ENCODE measurements around the gene SNRNP25. TPM values are rescaled to one million over a fixed set of nuclear protein-coding genes. Genes with fewer than 3 reads are reported as not detected.

SNRNP25 gene
- total and polyA plus RNA-seq, 4 donors: 15.1 to 22.2 (median 17.7) TPM

DNA sequence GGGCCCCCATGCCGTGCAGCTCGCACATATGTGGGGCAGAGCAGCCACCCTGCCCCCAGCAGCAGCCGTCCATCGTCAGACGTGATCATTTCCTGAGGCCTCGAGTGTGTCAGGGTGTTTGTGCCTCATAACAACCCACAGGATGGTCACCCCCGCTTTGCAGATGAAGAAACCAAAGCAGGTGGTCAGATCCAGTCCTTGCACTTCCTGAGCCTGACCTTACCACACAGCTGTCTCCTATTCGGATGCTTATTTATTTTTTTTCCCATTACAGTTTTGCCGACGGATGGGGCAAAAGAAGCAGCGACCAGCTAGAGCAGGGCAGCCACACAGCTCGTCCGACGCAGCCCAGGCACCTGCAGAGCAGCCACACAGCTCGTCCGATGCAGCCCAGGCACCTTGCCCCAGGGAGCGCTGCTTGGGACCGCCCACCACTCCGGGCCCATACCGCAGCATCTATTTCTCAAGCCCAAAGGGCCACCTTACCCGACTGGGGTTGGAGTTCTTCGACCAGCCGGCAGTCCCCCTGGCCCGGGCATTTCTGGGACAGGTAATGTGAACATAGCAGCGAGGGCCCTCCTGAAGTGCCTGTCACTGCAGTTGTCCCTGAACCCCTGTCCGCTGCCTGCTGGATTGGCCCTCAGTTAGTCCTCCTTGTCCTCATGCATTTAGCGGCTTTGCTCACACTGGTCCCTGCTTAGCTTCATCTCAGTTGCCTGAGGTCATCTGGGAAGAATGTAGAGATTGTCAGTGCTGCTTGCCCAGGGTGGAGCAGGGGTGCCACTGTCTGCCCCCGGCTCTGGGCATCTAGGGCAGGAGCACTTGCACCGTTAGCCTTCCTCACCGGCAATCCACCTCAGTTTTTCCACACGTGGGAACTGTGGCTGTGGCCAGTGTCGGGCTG is 25.8 kb downstream of the SNRNP25 start:
- Histone ChIP-seq H3K9ac (ENCODE audit: low read depth in 1 of 2, low read length in 2 of 2) (peak overlapping the region in 1 of 2 donors; percentile 92), H3K4me1 (ENCODE audit: control insufficient read depth in 4 of 4, insufficient read depth in 4 of 4, low read length in 3 of 4) (peaks cover 8 to 28% (median 16%) of the 10 kb centered on the region in 4 donors), H3K4me3 (ENCODE audit: low read depth in 1 of 3, low read length in 3 of 3) (peak overlapping the region; percentile 62 to 93 (median 90)), H3K27ac (ENCODE audit: low read depth in 1 of 2, low read length in 2 of 2) (peak overlapping the region in 1 of 2 donors; percentile 75), H3K27me3 (ENCODE audit: control insufficient read depth in 4 of 4, insufficient read depth in 4 of 4, low read length in 3 of 4) (no peaks in the 10 kb centered on the region), H3K9me3 (ENCODE audit: control insufficient read depth in 4 of 4, low read length in 3 of 4) (no peaks in the 10 kb centered on the region), H3K36me3 (ENCODE audit: control insufficient read depth in 4 of 4, insufficient read depth in 3 of 4, low read depth in 1 of 4, low read length in 3 of 4) (peaks cover 0 to 17% (median under 1%) of the 10 kb centered on the region in 4 donors)
- DNase-seq (ENCODE audit: low spot score): no peak
- WGBS: 85% methylated on average over 32 of the region's 32 CpGs
- TF ChIP-seq, protein P1, sequence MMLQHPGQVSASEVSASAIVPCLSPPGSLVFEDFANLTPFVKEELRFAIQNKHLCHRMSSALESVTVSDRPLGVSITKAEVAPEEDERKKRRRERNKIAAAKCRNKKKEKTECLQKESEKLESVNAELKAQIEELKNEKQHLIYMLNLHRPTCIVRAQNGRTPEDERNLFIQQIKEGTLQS (IDR thresholded peaks at IDR 0.05): no peak
- TF ChIP-seq YY1 (IDR thresholded peaks at IDR 0.05) (no peak), TAF1 (conservative IDR thresholded peaks at IDR 0.05) (no peak), FOXA2 (IDR thresholded peaks at IDR 0.05) (no peak), RAD21 (IDR thresholded peaks at IDR 0.05) (no peak), EGR1 (IDR thresholded peaks at IDR 0.05; ENCODE audit: low read depth in 2 of 2) (no peak)
- TF ChIP-seq, protein P2, sequence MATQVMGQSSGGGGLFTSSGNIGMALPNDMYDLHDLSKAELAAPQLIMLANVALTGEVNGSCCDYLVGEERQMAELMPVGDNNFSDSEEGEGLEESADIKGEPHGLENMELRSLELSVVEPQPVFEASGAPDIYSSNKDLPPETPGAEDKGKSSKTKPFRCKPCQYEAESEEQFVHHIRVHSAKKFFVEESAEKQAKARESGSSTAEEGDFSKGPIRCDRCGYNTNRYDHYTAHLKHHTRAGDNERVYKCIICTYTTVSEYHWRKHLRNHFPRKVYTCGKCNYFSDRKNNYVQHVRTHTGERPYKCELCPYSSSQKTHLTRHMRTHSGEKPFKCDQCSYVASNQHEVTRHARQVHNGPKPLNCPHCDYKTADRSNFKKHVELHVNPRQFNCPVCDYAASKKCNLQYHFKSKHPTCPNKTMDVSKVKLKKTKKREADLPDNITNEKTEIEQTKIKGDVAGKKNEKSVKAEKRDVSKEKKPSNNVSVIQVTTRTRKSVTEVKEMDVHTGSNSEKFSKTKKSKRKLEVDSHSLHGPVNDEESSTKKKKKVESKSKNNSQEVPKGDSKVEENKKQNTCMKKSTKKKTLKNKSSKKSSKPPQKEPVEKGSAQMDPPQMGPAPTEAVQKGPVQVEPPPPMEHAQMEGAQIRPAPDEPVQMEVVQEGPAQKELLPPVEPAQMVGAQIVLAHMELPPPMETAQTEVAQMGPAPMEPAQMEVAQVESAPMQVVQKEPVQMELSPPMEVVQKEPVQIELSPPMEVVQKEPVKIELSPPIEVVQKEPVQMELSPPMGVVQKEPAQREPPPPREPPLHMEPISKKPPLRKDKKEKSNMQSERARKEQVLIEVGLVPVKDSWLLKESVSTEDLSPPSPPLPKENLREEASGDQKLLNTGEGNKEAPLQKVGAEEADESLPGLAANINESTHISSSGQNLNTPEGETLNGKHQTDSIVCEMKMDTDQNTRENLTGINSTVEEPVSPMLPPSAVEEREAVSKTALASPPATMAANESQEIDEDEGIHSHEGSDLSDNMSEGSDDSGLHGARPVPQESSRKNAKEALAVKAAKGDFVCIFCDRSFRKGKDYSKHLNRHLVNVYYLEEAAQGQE (IDR thresholded peaks at IDR 0.05): no peak
- TF ChIP-seq, protein P3, sequence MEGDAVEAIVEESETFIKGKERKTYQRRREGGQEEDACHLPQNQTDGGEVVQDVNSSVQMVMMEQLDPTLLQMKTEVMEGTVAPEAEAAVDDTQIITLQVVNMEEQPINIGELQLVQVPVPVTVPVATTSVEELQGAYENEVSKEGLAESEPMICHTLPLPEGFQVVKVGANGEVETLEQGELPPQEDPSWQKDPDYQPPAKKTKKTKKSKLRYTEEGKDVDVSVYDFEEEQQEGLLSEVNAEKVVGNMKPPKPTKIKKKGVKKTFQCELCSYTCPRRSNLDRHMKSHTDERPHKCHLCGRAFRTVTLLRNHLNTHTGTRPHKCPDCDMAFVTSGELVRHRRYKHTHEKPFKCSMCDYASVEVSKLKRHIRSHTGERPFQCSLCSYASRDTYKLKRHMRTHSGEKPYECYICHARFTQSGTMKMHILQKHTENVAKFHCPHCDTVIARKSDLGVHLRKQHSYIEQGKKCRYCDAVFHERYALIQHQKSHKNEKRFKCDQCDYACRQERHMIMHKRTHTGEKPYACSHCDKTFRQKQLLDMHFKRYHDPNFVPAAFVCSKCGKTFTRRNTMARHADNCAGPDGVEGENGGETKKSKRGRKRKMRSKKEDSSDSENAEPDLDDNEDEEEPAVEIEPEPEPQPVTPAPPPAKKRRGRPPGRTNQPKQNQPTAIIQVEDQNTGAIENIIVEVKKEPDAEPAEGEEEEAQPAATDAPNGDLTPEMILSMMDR (IDR thresholded peaks at IDR 0.05; ENCODE audit: low read depth, low read length, missing input control): no peak
- TF ChIP-seq, protein P4, sequence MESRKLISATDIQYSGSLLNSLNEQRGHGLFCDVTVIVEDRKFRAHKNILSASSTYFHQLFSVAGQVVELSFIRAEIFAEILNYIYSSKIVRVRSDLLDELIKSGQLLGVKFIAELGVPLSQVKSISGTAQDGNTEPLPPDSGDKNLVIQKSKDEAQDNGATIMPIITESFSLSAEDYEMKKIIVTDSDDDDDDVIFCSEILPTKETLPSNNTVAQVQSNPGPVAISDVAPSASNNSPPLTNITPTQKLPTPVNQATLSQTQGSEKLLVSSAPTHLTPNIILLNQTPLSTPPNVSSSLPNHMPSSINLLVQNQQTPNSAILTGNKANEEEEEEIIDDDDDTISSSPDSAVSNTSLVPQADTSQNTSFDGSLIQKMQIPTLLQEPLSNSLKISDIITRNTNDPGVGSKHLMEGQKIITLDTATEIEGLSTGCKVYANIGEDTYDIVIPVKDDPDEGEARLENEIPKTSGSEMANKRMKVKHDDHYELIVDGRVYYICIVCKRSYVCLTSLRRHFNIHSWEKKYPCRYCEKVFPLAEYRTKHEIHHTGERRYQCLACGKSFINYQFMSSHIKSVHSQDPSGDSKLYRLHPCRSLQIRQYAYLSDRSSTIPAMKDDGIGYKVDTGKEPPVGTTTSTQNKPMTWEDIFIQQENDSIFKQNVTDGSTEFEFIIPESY (IDR thresholded peaks at IDR 0.05): no peak

DNA sequence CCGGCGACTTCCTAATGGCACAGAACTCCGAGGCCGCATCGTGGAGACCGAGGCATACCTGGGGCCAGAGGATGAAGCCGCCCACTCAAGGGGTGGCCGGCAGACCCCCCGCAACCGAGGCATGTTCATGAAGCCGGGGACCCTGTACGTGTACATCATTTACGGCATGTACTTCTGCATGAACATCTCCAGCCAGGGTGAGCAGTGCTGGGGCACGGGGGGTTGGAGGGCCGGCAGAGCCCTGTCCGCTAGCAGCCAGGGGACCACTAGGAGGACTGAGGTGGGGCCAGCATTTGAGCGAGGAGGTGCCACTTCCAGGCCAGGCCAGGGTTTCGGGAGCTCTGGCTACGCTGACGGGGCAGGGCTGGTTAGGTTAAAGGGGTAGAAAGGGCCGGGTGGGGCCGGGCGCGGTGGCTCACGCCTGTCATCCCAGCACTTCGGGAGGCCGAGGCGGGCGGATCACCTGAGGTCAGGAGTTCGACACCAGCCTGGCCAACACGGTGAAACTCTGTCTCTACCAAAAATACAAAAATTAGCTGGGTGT is 29.5 kb downstream of the SNRNP25 start:
- H3K27me3 ChIP-seq (ENCODE audit: control insufficient read depth in 4 of 4, insufficient read depth in 4 of 4, low read length in 3 of 4): no peaks in the 10 kb centered on the region
- peaks cover 0 to 35% (median 9%) of the 10 kb centered on the region in 4 donors for H3K36me3 ChIP-seq (ENCODE audit: control insufficient read depth in 4 of 4, insufficient read depth in 3 of 4, low read depth in 1 of 4, low read length in 3 of 4)
- 94% methylated on average over 31 of the region's 31 CpGs for WGBS
- peaks cover 3 to 24% (median 9%) of the 10 kb centered on the region in 4 donors for H3K4me1 ChIP-seq (ENCODE audit: control insufficient read depth in 4 of 4, insufficient read depth in 4 of 4, low read length in 3 of 4)
- H3K9ac ChIP-seq (ENCODE audit: low read depth in 1 of 2, low read length in 2 of 2): no peak overlapping the region
- no peak for DNase-seq (ENCODE audit: low spot score)
- no peak overlapping the region for H3K27ac ChIP-seq (ENCODE audit: low read depth in 1 of 2, low read length in 2 of 2)
- no peaks in the 10 kb centered on the region for H3K9me3 ChIP-seq (ENCODE audit: control insufficient read depth in 4 of 4, low read length in 3 of 4)
- H3K4me3 ChIP-seq (ENCODE audit: low read depth in 1 of 3, low read length in 3 of 3): no peak overlapping the region
- TF ChIP-seq FOXA1 (IDR thresholded peaks at IDR 0.05): no peak
- no peak for TF ChIP-seq HNF4A (conservative IDR thresholded peaks at IDR 0.05)
- TF ChIP-seq HNF4G (IDR thresholded peaks at IDR 0.05): no peak
- TF ChIP-seq JUND (IDR thresholded peaks at IDR 0.05): no peak
- TF ChIP-seq, protein P2 (IDR thresholded peaks at IDR 0.05): no peak
- no peak for TF ChIP-seq FOXA2 (IDR thresholded peaks at IDR 0.05)
- TF ChIP-seq RAD21 (IDR thresholded peaks at IDR 0.05): no peak

Measured in liver (tissue), 9 donors.